GM18507 (cell line): Measurements from ENCODE around the gene ATP1A2.

Experiments used
- DNase-seq: peaks from one replicate; pipeline ENCODE4 v3.0.0; 2011; ENCODE audit warnings: low read depth; ENCODE audit not compliant: insufficient read length; ENCODE audit errors: extremely low spot score
- FAIRE-seq: peaks from 2 replicates; lab custom pipeline; 2011; peaks lifted over from hg19 to GRCh38; lab: Jason Lieb, UNC

The ATP1A2 gene

GRCh38 chr1:160191756-160192155 is 76.2 kb downstream of the ATP1A2 start:
- DNase-seq = no peak
- no peak for FAIRE-seq

GRCh38 chr1:160192234-160192633 is 76.7 kb downstream of the ATP1A2 start:
- FAIRE-seq = no peak
- DNase-seq = no peak
